Stimulated activated naive CD4-positive, alpha-beta T cell (primary cell): ENCODE data around the gene STX19.
"Not testable (repeated sequence)": the region's sequence is repeated elsewhere in the genome, so short reads cannot be mapped to it uniquely, and the experiment has no call there.

Experiments
- DNase-seq, 6 experiments: peaks; one replicate each; lab custom pipeline; 2025; lab: John Stamatoyannopoulos, UW

STX19 gene

DNA sequence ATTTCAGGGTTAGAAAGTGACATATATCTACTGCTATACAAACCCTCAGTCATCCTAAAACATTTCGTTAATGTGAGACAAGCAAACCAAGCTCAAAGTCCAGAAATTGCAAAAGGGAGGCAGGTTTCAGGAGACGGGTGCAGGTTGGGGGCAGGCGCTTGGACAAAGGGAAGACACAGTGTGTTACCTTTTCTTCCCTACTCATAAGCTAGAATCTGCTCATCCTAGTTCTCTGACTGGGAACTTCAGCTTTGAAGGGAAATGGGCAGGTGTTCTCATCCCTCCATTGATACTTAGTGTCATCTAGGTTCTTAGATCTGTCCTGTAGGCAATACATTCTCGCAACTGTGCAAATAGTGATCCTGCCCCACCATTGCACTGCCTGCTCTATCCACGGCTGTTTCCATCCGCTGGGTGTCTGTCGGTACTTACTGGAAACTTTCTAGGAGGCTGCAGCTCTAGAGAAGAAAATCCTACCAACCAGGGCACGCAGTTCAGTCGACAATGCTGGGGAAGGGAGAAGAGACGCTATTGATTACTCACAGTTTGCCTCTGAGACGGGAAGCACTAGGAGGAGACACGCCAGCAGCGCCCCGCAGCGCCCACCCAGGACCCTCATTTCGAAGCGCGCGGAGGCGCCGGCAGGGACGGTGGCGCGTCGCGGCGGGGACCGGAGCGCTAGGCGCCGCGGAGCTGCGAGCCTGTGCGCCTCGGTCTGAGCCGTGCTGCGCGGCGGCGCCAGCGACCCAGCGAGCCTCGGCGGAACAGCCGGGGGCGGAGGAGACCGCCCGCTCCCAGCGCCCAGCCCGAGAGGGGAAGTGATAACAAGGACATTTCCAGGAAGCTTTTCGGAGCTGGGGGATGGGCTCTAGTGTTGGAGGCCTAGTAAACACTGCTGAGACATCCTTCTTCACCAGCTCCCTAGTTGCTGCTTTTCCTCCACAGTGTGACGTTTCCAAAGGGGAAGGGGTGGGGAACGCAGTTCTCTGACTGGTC is 55.0 kb downstream of the STX19 start, which contains the start of gene PROS1:
TSS of gene PROS1 (minus strand) at position 766 of the 996 bp plus-strand sequence. CDS start at position 619, 147 bp downstream.
- DNase-seq, result peak in 5 of 6 experiments; percentile 10 to 46 (median 20)

DNA sequence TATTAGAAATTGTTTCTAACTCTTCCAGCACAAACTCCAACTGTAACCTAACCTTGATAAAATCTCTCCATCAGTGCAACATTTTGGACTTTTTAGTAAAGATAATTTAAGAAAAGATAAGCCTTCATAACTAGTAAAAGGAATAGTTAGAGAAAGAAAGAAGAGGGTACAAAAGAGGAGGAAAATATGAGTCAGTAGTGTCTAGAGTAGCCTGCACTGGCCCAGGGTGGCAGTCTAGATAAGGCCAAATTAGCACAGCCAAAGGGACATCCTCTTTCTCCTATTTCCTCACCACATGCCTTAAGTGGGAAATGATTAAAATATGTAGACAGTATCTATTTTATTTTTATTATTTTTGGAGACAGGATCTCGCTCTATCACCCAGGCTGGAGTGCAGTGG is 58.4 kb downstream of the STX19 start:
- no peak for DNase-seq

DNA sequence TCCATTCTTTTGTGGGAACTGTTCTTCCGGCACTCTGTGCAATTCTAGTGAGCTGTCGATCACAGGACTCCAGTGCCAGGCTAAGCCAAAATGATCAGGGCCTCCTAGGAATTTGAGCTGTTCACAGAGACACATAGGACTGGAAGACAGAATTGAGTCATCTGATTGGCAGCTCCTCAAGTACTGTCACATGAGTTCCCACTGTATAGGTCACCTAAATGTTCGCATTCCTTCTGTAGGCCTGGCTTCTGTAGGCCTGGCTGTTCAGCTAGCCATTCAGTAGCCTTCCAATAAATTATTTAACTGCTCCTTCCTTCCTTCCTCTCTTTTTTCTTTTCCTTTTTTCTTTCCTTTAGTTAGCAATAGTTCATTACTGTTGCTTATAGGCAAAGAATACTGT is 59.0 kb downstream of the STX19 start:
- DNase-seq, result no peak

DNA sequence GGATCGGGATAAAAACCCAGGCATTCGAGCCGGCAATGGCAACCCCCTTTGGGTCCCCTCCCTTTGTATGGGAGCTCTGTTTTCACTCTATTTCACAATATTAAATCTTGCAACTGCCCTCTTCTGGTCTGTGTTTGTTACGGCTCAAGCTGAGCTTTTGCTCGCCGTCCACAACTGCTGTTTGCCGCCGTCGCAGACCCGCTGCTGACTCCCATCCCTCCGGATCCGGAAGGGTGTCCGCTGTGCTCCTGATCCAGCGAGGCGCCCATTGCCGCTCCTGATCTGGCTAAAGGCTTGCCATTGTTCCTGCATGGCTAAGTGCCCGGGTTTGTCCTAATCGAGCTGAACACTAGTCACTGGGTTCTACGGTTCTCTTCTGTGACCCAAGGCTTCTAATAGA is 63.3 kb downstream of the STX19 start:
- not testable (repeated sequence) for DNase-seq
